Tibial nerve (tissue), 4 donors: ENCODE data around the gene ESYT3.
"Not testable (repeated sequence)": the region's sequence is repeated elsewhere in the genome, so short reads cannot be mapped to it uniquely, and the experiment has no call there.

Experiments used
- CTCF ChIP-seq, 5 experiments: fragments of 200-600 bp in 3 of 5; fragments of 450-650 bp in 2 of 5; sonication (generic) in 3 of 5; IDR thresholded peaks; one replicate each; pipeline ENCODE4 v1.5.1; 2016 to 2019; ENCODE audit warnings: antibody characterized with exemption in 5 of 5, mild to moderate bottlenecking in 3 of 5, moderate library complexity in 2 of 5
- EP300 ChIP-seq, 2 donors: sonication (generic); formaldehyde crosslinking; IDR thresholded peaks; one replicate each; pipeline ENCODE4 v1.6.1; 2017; ENCODE audit warnings: antibody characterized with exemption in 2 of 2, mild to moderate bottlenecking in 1 of 2
- POLR2A ChIP-seq, 2 donors: fragments of 450-650 bp; IDR thresholded peaks; one replicate each; pipeline ENCODE4 v1.6.1; 2017; ENCODE audit warnings: antibody characterized with exemption in 2 of 2, mild to moderate bottlenecking in 2 of 2, moderate library complexity in 2 of 2

- TF ChIP-seq CTCF, EP300, POLR2A (IDR thresholded peaks at IDR 0.05): not testable (repeated sequence)
These were observed 61.2 kb downstream of the ESYT3 start for GRCh38 chr3:138495638-138496037.
